K562 (cell line): ENCODE data around the gene IPP.

ENCODE experiments used
- ELF2 ChIP-seq: fragments of 250-450 bp; sonication (Bioruptor Pico); IDR thresholded peaks from 2 replicates; pipeline ENCODE4 v1.5.0; 2021; ENCODE audit warnings: mild to moderate bottlenecking
- MTA1 ChIP-seq: fragments of 450-650 bp; IDR thresholded peaks from 2 replicates; pipeline ENCODE4 v1.6.1; 2017; ENCODE audit warnings: borderline replicate concordance
- MTA3 ChIP-seq: fragments of 450-650 bp; formaldehyde crosslinking; IDR thresholded peaks from 2 replicates; pipeline ENCODE4 v1.6.1; 2017; ENCODE audit warnings: mild to moderate bottlenecking, borderline replicate concordance
- RAD21 ChIP-seq, 2 experiments: fragments of 250-450 bp in 1 of 2; fragments of 450-650 bp in 1 of 2; sonication (Bioruptor Pico) in 1 of 2; formaldehyde crosslinking in 1 of 2; IDR thresholded peaks in 1 of 2; conservative IDR thresholded peaks in 1 of 2; 2 replicates each; pipeline versions ENCODE4 v1.4.0 to v1.8.0; 2020 to 2022; ENCODE audit warnings: mild to moderate bottlenecking in 2 of 2, moderate library complexity in 1 of 2
- SIN3B ChIP-seq: fragments of 450-650 bp; IDR thresholded peaks from 2 replicates; pipeline ENCODE4 v1.6.1; 2017; ENCODE audit warnings: low read depth, mild to moderate bottlenecking, moderate library complexity
- SMARCB1 ChIP-seq: IDR thresholded peaks from 2 replicates; pipeline ENCODE4 v1.6.1; 2011; ENCODE audit warnings: improper control_type of control experiment, low read depth; ENCODE audit not compliant: insufficient read length
- TSC22D4 ChIP-seq: fragments of 450-650 bp; IDR thresholded peaks from 2 replicates; pipeline ENCODE4 v1.6.1; 2016; ENCODE audit warnings: missing genetic modification characterization, missing biosample characterization, control low read depth
- TF ChIP-seq, protein P1 (sequence below), 3 experiments: IDR thresholded peaks in 2 of 3; conservative IDR thresholded peaks in 1 of 3; 2 replicates each; pipeline ENCODE4 v1.5.1; 2011 to 2012; ENCODE audit warnings: low read length in 3 of 3, mild to moderate bottlenecking in 3 of 3, control low read depth in 2 of 3, improper control_type of control experiment in 1 of 3, inconsistent platforms in 1 of 3, low read depth in 1 of 3, mixed read lengths in 1 of 3, moderate library complexity in 1 of 3; ENCODE audit not compliant: insufficient read depth in 2 of 3
- TF ChIP-seq, protein P2 (sequence below), 2 experiments: IDR thresholded peaks; 2 replicates each; pipeline ENCODE4 v1.6.1; 2012; ENCODE audit warnings: improper control_type of control experiment in 2 of 2, low read depth in 2 of 2, low read length in 2 of 2, borderline replicate concordance in 1 of 2
- TF ChIP-seq, protein P3 (sequence below): fragments of 450-650 bp; IDR thresholded peaks from 2 replicates; pipeline ENCODE4 v1.6.1; 2016
- TF ChIP-seq, protein P4 (sequence below): sonication (generic); formaldehyde crosslinking; IDR thresholded peaks from 2 replicates; pipeline ENCODE4 v1.4.0; 2020; ENCODE audit warnings: mild to moderate bottlenecking, missing genetic modification reagents
- TF ChIP-seq, protein P5 (sequence below): IDR thresholded peaks from 2 replicates; pipeline ENCODE4 v1.6.1; 2016; ENCODE audit warnings: missing genetic modification characterization, missing compliant biosample characterization

DNA sequence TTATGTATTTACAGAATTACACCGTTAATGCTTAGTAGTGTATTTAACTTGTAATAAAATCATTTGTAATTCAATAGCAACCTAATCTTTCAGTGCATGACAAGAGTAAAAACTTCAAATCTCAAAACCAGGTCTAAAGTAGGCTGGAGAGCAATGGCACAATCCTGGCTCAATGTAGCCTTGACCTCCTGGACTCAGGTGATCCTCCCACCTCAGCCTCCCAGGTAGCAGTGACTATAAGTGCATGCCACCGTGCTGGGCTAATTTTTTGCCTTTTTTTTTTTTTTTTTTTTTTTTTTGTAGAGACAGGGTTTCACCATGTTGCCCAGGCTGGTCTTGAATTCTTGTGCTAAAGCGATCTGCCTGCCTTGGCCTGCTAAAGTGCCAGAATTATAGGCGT, 11.3 kb downstream of the IPP start:
- TF ChIP-seq, protein P1, sequence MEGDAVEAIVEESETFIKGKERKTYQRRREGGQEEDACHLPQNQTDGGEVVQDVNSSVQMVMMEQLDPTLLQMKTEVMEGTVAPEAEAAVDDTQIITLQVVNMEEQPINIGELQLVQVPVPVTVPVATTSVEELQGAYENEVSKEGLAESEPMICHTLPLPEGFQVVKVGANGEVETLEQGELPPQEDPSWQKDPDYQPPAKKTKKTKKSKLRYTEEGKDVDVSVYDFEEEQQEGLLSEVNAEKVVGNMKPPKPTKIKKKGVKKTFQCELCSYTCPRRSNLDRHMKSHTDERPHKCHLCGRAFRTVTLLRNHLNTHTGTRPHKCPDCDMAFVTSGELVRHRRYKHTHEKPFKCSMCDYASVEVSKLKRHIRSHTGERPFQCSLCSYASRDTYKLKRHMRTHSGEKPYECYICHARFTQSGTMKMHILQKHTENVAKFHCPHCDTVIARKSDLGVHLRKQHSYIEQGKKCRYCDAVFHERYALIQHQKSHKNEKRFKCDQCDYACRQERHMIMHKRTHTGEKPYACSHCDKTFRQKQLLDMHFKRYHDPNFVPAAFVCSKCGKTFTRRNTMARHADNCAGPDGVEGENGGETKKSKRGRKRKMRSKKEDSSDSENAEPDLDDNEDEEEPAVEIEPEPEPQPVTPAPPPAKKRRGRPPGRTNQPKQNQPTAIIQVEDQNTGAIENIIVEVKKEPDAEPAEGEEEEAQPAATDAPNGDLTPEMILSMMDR (IDR thresholded peaks at IDR 0.05 in 2 of 3, conservative IDR thresholded peaks at IDR 0.05 in 1 of 3; ENCODE audit: insufficient read depth in 2 of 3, low read depth in 1 of 3, low read length in 3 of 3), result no peak
- no peak for TF ChIP-seq TSC22D4 (tag)
- no peak for TF ChIP-seq SIN3B
- TF ChIP-seq ELF2 (CRISPR knock-in tag), result no peak
- TF ChIP-seq, protein P2, sequence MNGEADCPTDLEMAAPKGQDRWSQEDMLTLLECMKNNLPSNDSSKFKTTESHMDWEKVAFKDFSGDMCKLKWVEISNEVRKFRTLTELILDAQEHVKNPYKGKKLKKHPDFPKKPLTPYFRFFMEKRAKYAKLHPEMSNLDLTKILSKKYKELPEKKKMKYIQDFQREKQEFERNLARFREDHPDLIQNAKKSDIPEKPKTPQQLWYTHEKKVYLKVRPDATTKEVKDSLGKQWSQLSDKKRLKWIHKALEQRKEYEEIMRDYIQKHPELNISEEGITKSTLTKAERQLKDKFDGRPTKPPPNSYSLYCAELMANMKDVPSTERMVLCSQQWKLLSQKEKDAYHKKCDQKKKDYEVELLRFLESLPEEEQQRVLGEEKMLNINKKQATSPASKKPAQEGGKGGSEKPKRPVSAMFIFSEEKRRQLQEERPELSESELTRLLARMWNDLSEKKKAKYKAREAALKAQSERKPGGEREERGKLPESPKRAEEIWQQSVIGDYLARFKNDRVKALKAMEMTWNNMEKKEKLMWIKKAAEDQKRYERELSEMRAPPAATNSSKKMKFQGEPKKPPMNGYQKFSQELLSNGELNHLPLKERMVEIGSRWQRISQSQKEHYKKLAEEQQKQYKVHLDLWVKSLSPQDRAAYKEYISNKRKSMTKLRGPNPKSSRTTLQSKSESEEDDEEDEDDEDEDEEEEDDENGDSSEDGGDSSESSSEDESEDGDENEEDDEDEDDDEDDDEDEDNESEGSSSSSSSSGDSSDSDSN (IDR thresholded peaks at IDR 0.05; ENCODE audit: borderline replicate concordance in 1 of 2, low read depth in 2 of 2, low read length in 2 of 2), result no peak
- no peak for TF ChIP-seq MTA3
- TF ChIP-seq, protein P3, sequence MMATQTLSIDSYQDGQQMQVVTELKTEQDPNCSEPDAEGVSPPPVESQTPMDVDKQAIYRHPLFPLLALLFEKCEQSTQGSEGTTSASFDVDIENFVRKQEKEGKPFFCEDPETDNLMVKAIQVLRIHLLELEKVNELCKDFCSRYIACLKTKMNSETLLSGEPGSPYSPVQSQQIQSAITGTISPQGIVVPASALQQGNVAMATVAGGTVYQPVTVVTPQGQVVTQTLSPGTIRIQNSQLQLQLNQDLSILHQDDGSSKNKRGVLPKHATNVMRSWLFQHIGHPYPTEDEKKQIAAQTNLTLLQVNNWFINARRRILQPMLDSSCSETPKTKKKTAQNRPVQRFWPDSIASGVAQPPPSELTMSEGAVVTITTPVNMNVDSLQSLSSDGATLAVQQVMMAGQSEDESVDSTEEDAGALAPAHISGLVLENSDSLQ, result no peak
- TF ChIP-seq, protein P4, sequence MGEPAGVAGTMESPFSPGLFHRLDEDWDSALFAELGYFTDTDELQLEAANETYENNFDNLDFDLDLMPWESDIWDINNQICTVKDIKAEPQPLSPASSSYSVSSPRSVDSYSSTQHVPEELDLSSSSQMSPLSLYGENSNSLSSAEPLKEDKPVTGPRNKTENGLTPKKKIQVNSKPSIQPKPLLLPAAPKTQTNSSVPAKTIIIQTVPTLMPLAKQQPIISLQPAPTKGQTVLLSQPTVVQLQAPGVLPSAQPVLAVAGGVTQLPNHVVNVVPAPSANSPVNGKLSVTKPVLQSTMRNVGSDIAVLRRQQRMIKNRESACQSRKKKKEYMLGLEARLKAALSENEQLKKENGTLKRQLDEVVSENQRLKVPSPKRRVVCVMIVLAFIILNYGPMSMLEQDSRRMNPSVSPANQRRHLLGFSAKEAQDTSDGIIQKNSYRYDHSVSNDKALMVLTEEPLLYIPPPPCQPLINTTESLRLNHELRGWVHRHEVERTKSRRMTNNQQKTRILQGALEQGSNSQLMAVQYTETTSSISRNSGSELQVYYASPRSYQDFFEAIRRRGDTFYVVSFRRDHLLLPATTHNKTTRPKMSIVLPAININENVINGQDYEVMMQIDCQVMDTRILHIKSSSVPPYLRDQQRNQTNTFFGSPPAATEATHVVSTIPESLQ (CRISPR knock-in tag), result no peak
- no peak for TF ChIP-seq SMARCB1
- TF ChIP-seq MTA1, result no peak
- TF ChIP-seq RAD21 (CRISPR knock-in tag; conservative IDR thresholded peaks at IDR 0.05 in 1 of 2, IDR thresholded peaks at IDR 0.05 in 1 of 2), result no peak
- TF ChIP-seq, protein P5, sequence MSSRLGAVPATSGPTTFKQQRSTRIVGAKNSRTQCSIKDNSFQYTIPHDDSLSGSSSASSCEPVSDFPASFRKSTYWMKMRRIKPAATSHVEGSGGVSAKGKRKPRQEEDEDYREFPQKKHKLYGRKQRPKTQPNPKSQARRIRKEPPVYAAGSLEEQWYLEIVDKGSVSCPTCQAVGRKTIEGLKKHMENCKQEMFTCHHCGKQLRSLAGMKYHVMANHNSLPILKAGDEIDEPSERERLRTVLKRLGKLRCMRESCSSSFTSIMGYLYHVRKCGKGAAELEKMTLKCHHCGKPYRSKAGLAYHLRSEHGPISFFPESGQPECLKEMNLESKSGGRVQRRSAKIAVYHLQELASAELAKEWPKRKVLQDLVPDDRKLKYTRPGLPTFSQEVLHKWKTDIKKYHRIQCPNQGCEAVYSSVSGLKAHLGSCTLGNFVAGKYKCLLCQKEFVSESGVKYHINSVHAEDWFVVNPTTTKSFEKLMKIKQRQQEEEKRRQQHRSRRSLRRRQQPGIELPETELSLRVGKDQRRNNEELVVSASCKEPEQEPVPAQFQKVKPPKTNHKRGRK, result no peak
